SK-N-SH treated with all-trans-retinoic acid at 6 μM for 48 hours (cell line): ENCODE data around the gene SULT1C4.

Experiments
- ATAC-seq: fragments of 200-7000 bp; cut with Tn5 transposase; 3 replicates; pipeline ENCODE4 v1.9.1; 2020; ENCODE audit warnings: mild to moderate bottlenecking, moderate library complexity
- ARNTL ChIP-seq: fragments of 450-650 bp; formaldehyde crosslinking; IDR thresholded peaks from 2 replicates; pipeline ENCODE4 v1.5.0; 2020; ENCODE audit warnings: low read depth, mild to moderate bottlenecking, moderate library complexity, borderline replicate concordance
- BACH2 ChIP-seq: fragments of 250-450 bp; sonication (Bioruptor Pico); IDR thresholded peaks from 2 replicates; pipeline ENCODE4 v1.9.0; 2021; ENCODE audit warnings: mild to moderate bottlenecking, borderline replicate concordance
- CSDC2 ChIP-seq: fragments of 250-450 bp; sonication (Bioruptor Pico); IDR thresholded peaks from 2 replicates; pipeline ENCODE4 v1.5.0; 2020; ENCODE audit warnings: mild to moderate bottlenecking, moderate library complexity
- CSRNP3 ChIP-seq: fragments of 250-450 bp; sonication (Bioruptor Pico); IDR thresholded peaks from 2 replicates; pipeline ENCODE4 v1.5.1; 2021; ENCODE audit warnings: mild to moderate bottlenecking, moderate library complexity
- ESRRG ChIP-seq: fragments of 250-450 bp; sonication (Bioruptor Pico); IDR thresholded peaks from 2 replicates; pipeline ENCODE4 v1.6.1; 2021; ENCODE audit warnings: mild to moderate bottlenecking
- GLIS3 ChIP-seq: fragments of 250-450 bp; sonication (Bioruptor Pico); IDR thresholded peaks from 2 replicates; pipeline ENCODE4 v1.5.0; 2020; ENCODE audit warnings: mild to moderate bottlenecking, moderate library complexity
- OSR1 ChIP-seq: fragments of 250-450 bp; sonication (Bioruptor Pico); IDR thresholded peaks from 2 replicates; pipeline ENCODE4 v1.8.0; 2022; ENCODE audit warnings: moderate library complexity, mild to moderate bottlenecking, inconsistent platforms
- PPARA ChIP-seq: fragments of 250-450 bp; sonication (Bioruptor Pico); IDR thresholded peaks from 2 replicates; pipeline ENCODE4 v1.5.0; 2020; ENCODE audit warnings: mild to moderate bottlenecking, borderline replicate concordance
- RARB ChIP-seq: fragments of 250-450 bp; sonication (Bioruptor Pico); IDR thresholded peaks from 2 replicates; pipeline ENCODE4 v1.8.0; 2021; ENCODE audit warnings: mild to moderate bottlenecking, moderate library complexity
- SNAI2 ChIP-seq: fragments of 250-450 bp; sonication (Bioruptor Pico); IDR thresholded peaks from 2 replicates; pipeline ENCODE4 v1.5.0; 2020; ENCODE audit warnings: mild to moderate bottlenecking, moderate library complexity
- TCF4 ChIP-seq: fragments of 250-450 bp; sonication (Bioruptor Pico); IDR thresholded peaks from 2 replicates; pipeline ENCODE4 v1.8.0; 2021; ENCODE audit warnings: mild to moderate bottlenecking, moderate library complexity, borderline replicate concordance
- TOX ChIP-seq: fragments of 250-450 bp; sonication (Bioruptor Pico); IDR thresholded peaks from 2 replicates; pipeline ENCODE4 v1.8.0; 2021; ENCODE audit warnings: mild to moderate bottlenecking, moderate library complexity, borderline replicate concordance
- ZC3H10 ChIP-seq: fragments of 250-450 bp; sonication (Bioruptor Pico); IDR thresholded peaks from 2 replicates; pipeline ENCODE4 v1.5.1; 2021; ENCODE audit warnings: mild to moderate bottlenecking, moderate library complexity
- ZFP30 ChIP-seq: fragments of 450-650 bp; formaldehyde crosslinking; IDR thresholded peaks from 2 replicates; pipeline ENCODE4 v1.5.0; 2022; ENCODE audit warnings: mild to moderate bottlenecking, moderate library complexity
- ZNF565 ChIP-seq: fragments of 450-650 bp; formaldehyde crosslinking; conservative IDR thresholded peaks from 2 replicates; pipeline ENCODE4 v1.5.0; 2020; ENCODE audit warnings: low read depth, mild to moderate bottlenecking, moderate library complexity
- ZNF70 ChIP-seq: fragments of 450-650 bp; formaldehyde crosslinking; IDR thresholded peaks from 2 replicates; pipeline ENCODE4 v1.5.0; 2020; ENCODE audit warnings: mild to moderate bottlenecking, moderate library complexity
- ZNF8 ChIP-seq: fragments of 450-650 bp; formaldehyde crosslinking; IDR thresholded peaks from 2 replicates; pipeline ENCODE4 v1.5.0; 2020; ENCODE audit warnings: mild to moderate bottlenecking, moderate library complexity
- TF ChIP-seq, protein P1 (sequence below): fragments of 250-450 bp; sonication (Bioruptor Pico); IDR thresholded peaks from 2 replicates; pipeline ENCODE4 v1.8.0; 2020; ENCODE audit warnings: mild to moderate bottlenecking, moderate library complexity, borderline replicate concordance
- TF ChIP-seq, protein P2 (sequence below): fragments of 250-450 bp; sonication (Bioruptor Pico); IDR thresholded peaks from 2 replicates; pipeline ENCODE4 v1.5.0; 2020; ENCODE audit warnings: mild to moderate bottlenecking, moderate library complexity
- TF ChIP-seq, protein P3 (sequence below): fragments of 250-450 bp; sonication (Bioruptor Pico); IDR thresholded peaks from 2 replicates; pipeline ENCODE4 v1.8.0; 2021; ENCODE audit warnings: low read depth, mild to moderate bottlenecking, moderate library complexity, borderline replicate concordance

SULT1C4 gene

GRCh38 chr2:108369153-108369552, 8.6 kb upstream of the SULT1C4 start (continued):
- TF ChIP-seq, protein P1, sequence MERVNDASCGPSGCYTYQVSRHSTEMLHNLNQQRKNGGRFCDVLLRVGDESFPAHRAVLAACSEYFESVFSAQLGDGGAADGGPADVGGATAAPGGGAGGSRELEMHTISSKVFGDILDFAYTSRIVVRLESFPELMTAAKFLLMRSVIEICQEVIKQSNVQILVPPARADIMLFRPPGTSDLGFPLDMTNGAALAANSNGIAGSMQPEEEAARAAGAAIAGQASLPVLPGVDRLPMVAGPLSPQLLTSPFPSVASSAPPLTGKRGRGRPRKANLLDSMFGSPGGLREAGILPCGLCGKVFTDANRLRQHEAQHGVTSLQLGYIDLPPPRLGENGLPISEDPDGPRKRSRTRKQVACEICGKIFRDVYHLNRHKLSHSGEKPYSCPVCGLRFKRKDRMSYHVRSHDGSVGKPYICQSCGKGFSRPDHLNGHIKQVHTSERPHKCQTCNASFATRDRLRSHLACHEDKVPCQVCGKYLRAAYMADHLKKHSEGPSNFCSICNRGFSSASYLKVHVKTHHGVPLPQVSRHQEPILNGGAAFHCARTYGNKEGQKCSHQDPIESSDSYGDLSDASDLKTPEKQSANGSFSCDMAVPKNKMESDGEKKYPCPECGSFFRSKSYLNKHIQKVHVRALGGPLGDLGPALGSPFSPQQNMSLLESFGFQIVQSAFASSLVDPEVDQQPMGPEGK: no peak
- TF ChIP-seq GLIS3 (CRISPR knock-in tag): no peak
- TF ChIP-seq SNAI2 (CRISPR knock-in tag): no peak

- ATAC-seq: no peak
These were observed 7.7 kb upstream of the SULT1C4 start for GRCh38 chr2:108370080-108370479.

DNA sequence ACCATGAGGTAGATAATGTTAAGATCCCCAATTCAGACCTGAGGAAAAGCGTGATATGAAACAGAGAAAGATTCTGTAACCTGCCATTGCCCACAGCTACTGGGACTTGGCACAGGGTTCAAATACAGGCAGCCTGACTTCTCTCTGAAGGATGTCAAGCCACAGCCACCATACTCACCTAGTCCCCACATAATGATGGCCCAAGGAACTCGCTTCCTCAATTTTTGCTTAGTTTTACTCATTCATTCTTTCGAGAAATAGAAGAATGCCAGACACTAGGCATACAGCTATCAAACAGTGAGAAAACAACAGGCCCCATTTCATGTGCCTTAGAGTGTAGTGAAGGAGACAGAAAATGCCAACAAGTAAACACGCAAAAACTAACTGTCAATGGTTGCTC, 980 bp upstream of the SULT1C4 start:
- no peak for ATAC-seq
- no peak for TF ChIP-seq ARNTL (CRISPR knock-in tag)
- TF ChIP-seq ZNF8 (CRISPR knock-in tag): no peak
- TF ChIP-seq, protein P1: no peak
- TF ChIP-seq PPARA (CRISPR knock-in tag): no peak
- TF ChIP-seq, protein P2, sequence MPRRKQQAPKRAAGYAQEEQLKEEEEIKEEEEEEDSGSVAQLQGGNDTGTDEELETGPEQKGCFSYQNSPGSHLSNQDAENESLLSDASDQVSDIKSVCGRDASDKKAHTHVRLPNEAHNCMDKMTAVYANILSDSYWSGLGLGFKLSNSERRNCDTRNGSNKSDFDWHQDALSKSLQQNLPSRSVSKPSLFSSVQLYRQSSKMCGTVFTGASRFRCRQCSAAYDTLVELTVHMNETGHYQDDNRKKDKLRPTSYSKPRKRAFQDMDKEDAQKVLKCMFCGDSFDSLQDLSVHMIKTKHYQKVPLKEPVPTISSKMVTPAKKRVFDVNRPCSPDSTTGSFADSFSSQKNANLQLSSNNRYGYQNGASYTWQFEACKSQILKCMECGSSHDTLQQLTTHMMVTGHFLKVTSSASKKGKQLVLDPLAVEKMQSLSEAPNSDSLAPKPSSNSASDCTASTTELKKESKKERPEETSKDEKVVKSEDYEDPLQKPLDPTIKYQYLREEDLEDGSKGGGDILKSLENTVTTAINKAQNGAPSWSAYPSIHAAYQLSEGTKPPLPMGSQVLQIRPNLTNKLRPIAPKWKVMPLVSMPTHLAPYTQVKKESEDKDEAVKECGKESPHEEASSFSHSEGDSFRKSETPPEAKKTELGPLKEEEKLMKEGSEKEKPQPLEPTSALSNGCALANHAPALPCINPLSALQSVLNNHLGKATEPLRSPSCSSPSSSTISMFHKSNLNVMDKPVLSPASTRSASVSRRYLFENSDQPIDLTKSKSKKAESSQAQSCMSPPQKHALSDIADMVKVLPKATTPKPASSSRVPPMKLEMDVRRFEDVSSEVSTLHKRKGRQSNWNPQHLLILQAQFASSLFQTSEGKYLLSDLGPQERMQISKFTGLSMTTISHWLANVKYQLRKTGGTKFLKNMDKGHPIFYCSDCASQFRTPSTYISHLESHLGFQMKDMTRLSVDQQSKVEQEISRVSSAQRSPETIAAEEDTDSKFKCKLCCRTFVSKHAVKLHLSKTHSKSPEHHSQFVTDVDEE (CRISPR knock-in tag): no peak
- no peak for TF ChIP-seq ZFP30
- no peak for TF ChIP-seq OSR1 (CRISPR knock-in tag)
- no peak for TF ChIP-seq TCF4
- no peak for TF ChIP-seq ZNF565
- no peak for TF ChIP-seq TOX
- TF ChIP-seq CSDC2 (CRISPR knock-in tag): no peak
- TF ChIP-seq BACH2 (CRISPR knock-in tag): no peak
- TF ChIP-seq CSRNP3: no peak
- TF ChIP-seq ZC3H10 (CRISPR knock-in tag): no peak
- no peak for TF ChIP-seq ESRRG
- no peak for TF ChIP-seq SNAI2 (CRISPR knock-in tag)

More at GRCh38 chr2:108370080-108370479, 7.7 kb upstream of the SULT1C4 start:
- TF ChIP-seq CSDC2 (CRISPR knock-in tag) (no peak), TCF4 (no peak), PPARA (CRISPR knock-in tag) (no peak), ZNF565 (no peak), ZNF70 (CRISPR knock-in tag) (no peak), RARB (CRISPR knock-in tag) (no peak), ZC3H10 (CRISPR knock-in tag) (no peak)
- TF ChIP-seq, protein P3, sequence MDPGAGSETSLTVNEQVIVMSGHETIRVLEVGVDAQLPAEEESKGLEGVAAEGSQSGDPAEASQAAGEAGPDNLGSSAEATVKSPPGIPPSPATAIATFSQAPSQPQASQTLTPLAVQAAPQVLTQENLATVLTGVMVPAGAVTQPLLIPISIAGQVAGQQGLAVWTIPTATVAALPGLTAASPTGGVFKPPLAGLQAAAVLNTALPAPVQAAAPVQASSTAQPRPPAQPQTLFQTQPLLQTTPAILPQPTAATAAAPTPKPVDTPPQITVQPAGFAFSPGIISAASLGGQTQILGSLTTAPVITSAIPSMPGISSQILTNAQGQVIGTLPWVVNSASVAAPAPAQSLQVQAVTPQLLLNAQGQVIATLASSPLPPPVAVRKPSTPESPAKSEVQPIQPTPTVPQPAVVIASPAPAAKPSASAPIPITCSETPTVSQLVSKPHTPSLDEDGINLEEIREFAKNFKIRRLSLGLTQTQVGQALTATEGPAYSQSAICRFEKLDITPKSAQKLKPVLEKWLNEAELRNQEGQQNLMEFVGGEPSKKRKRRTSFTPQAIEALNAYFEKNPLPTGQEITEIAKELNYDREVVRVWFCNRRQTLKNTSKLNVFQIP (CRISPR knock-in tag): no peak
- TF ChIP-seq, protein P2 (CRISPR knock-in tag): no peak
- TF ChIP-seq, protein P1: no peak
